Memory B cell (primary cell): ENCODE data around the gene SLX4IP.

Experiments
- ATAC-seq: fragments of 150-1000 bp; cut with Tn5 transposase; 2 replicates; pipeline ENCODE4 v1.10.0; 2021; ENCODE audit warnings: low read depth, mild to moderate bottlenecking, moderate library complexity
- DNase-seq, 2 donors: peaks; one replicate each; pipeline ENCODE4 v3.0.0; 2022; ENCODE audit warnings: low spot score in 2 of 2
- H3K27ac Mint-ChIP-seq: one replicate; pipeline ENCODE4 v1.8.0; 2022; ENCODE audit warnings: mild to moderate bottlenecking, moderate library complexity, mixed read lengths
- H3K27me3 Mint-ChIP-seq: one replicate; pipeline ENCODE4 v1.8.0; 2022; ENCODE audit warnings: mixed read lengths
- H3K36me3 Mint-ChIP-seq: one replicate; pipeline ENCODE4 v1.8.0; 2022; ENCODE audit warnings: mild to moderate bottlenecking, mixed read lengths
- H3K4me1 Mint-ChIP-seq: one replicate; pipeline ENCODE4 v1.8.0; 2022; ENCODE audit warnings: mixed read lengths
- H3K4me3 Mint-ChIP-seq: one replicate; pipeline ENCODE4 v1.8.0; 2022; ENCODE audit warnings: mild to moderate bottlenecking, moderate library complexity, mixed read lengths
- H3K9me3 Mint-ChIP-seq: one replicate; pipeline ENCODE4 v1.8.0; 2022; ENCODE audit warnings: mixed read lengths

Gene SLX4IP

GRCh38 chr20:10555393-10555792, 120.3 kb downstream of the SLX4IP start:
- Mint-ChIP-seq H3K36me3 (peaks cover 14% of the 10 kb centered on the region), H3K9me3 (no peaks in the 10 kb centered on the region), H3K4me1 (peaks cover 19% of the 10 kb centered on the region), H3K27ac (no peak overlapping the region), H3K4me3 (no peak overlapping the region), H3K27me3 (no peaks in the 10 kb centered on the region)
- no peak for DNase-seq
- no peak for ATAC-seq

DNA sequence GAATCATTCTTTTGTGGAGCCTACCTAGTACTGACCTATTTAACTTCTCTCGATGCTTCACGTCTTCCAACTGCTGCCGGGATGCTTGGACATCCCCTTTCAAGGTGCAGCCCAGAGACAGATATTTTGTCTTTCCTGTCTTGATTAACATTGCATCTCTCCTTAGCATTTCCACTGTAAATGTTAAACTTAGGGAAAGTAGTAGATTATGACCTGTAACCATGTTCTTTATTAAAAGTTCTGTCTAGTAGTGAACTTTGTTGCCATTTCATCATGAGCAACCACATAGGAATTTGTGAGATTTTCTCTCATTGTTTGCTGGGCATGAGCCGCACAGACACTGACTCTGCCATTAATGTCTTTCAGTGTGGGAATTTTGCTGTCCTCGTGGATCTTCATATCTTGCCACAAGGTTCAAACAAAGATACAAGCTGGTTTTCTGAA, 120.8 kb downstream of the SLX4IP start:
- ATAC-seq: no peak
- no peaks in the 10 kb centered on the region for H3K27me3 Mint-ChIP-seq
- H3K4me3 Mint-ChIP-seq: no peak overlapping the region
- no peaks in the 10 kb centered on the region for H3K9me3 Mint-ChIP-seq
- no peak for DNase-seq
- peaks cover 14% of the 10 kb centered on the region for H3K36me3 Mint-ChIP-seq
- H3K4me1 Mint-ChIP-seq: peaks cover 15% of the 10 kb centered on the region
- H3K27ac Mint-ChIP-seq: no peak overlapping the region

- no peak overlapping the region for H3K4me3 Mint-ChIP-seq
- H3K36me3 Mint-ChIP-seq: peaks cover 18% of the 10 kb centered on the region
- DNase-seq (no peak), ATAC-seq (no peak)
- peaks cover 12% of the 10 kb centered on the region for H3K4me1 Mint-ChIP-seq
- H3K27ac Mint-ChIP-seq: no peak overlapping the region
- H3K27me3 Mint-ChIP-seq: no peaks in the 10 kb centered on the region
- peaks cover 2% of the 10 kb centered on the region for H3K9me3 Mint-ChIP-seq
Measured at GRCh38 chr20:10556519-10557083, 121.5 kb downstream of the SLX4IP start.

- H3K36me3 Mint-ChIP-seq: peaks cover 22% of the 10 kb centered on the region
- no peak overlapping the region for H3K27ac Mint-ChIP-seq
- no peak for ATAC-seq
Measured at GRCh38 chr20:10557685-10558084, 122.6 kb downstream of the SLX4IP start.

DNA sequence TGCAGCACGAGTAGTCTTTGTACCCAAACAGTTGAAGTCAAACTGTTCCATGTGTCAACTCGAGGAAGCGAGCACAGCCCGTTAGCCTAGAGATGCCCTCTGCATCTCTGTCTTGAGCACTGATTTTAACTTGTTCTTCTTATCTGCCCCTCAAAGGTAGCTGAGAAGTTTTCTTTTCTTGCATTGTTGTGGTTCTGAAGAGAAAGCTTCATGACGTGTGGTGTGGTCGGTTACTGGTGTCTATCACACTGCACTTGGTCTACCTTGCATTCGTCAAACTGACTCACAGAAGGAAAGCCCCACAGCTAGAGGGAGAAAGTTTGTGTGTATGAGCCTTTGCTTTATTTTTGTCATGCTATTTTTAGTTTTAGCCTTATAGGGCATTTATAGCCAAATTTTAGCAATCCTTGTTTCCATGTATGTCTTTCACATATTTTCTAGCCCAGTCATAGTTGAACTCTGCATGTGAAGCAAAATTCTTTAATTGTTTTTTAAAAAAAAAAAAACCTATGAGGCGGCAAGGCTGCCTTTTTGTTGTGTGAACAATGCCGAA, 123.6 kb downstream of the SLX4IP start:
- no peak for DNase-seq
- H3K36me3 Mint-ChIP-seq: peaks cover 32% of the 10 kb centered on the region

More at GRCh38 chr20:10557685-10558084, 122.6 kb downstream of the SLX4IP start:
- peaks cover 9% of the 10 kb centered on the region for H3K4me1 Mint-ChIP-seq
- peaks cover 5% of the 10 kb centered on the region for H3K9me3 Mint-ChIP-seq
- H3K4me3 Mint-ChIP-seq: no peak overlapping the region
- H3K27me3 Mint-ChIP-seq: no peaks in the 10 kb centered on the region
- DNase-seq: no peak

GRCh38 chr20:10559266-10559665, 124.2 kb downstream of the SLX4IP start:
- peaks cover 6% of the 10 kb centered on the region for H3K9me3 Mint-ChIP-seq

More for the DNA sequence above, 123.6 kb downstream of the SLX4IP start:
- no peak overlapping the region for H3K27ac Mint-ChIP-seq
- peaks cover 9% of the 10 kb centered on the region for H3K4me1 Mint-ChIP-seq
- peaks cover 6% of the 10 kb centered on the region for H3K9me3 Mint-ChIP-seq
- H3K4me3 Mint-ChIP-seq: no peak overlapping the region
- ATAC-seq: no peak
- no peaks in the 10 kb centered on the region for H3K27me3 Mint-ChIP-seq

DNA sequence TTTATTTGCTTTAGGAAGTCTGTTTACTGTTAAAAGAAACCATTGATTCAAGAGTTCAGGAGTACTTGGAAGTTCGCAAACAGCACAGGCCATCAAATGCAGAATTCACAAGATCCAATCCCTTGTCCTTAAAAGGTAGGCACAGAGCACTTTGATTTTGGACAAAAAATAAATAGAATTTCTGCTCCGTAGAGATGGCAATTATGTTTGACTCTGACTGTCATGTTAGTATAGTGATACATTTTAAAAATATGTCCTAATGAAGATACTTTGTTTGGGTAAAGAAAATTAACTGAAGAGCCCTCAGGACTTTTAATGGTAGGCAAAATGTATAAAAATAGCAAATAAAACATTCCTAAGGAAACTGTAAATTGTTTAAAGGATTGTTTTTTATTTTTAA, 125.6 kb downstream of the SLX4IP start:
- no peak overlapping the region for H3K4me3 Mint-ChIP-seq
- H3K27ac Mint-ChIP-seq: no peak overlapping the region
- no peak for DNase-seq
- no peak for ATAC-seq
- peaks cover 37% of the 10 kb centered on the region for H3K36me3 Mint-ChIP-seq
- peaks cover 2% of the 10 kb centered on the region for H3K4me1 Mint-ChIP-seq
- H3K9me3 Mint-ChIP-seq: peaks cover 6% of the 10 kb centered on the region
- no peaks in the 10 kb centered on the region for H3K27me3 Mint-ChIP-seq

More at GRCh38 chr20:10559266-10559665, 124.2 kb downstream of the SLX4IP start:
- H3K27me3 Mint-ChIP-seq: no peaks in the 10 kb centered on the region
- no peak overlapping the region for H3K27ac Mint-ChIP-seq
- H3K4me3 Mint-ChIP-seq: no peak overlapping the region
- ATAC-seq (no peak), DNase-seq (no peak)
- H3K36me3 Mint-ChIP-seq: peaks cover 35% of the 10 kb centered on the region
- H3K4me1 Mint-ChIP-seq: peaks cover 6% of the 10 kb centered on the region

GRCh38 chr20:10561302-10561701, 126.2 kb downstream of the SLX4IP start:
- H3K4me1 Mint-ChIP-seq: no peaks in the 10 kb centered on the region
- ATAC-seq (no peak), DNase-seq (no peak)
- H3K4me3 Mint-ChIP-seq: no peak overlapping the region
- H3K27me3 Mint-ChIP-seq: no peaks in the 10 kb centered on the region
- H3K27ac Mint-ChIP-seq: no peak overlapping the region
- peaks cover 39% of the 10 kb centered on the region for H3K36me3 Mint-ChIP-seq
- peaks cover 6% of the 10 kb centered on the region for H3K9me3 Mint-ChIP-seq

- no peaks in the 10 kb centered on the region for H3K27me3 Mint-ChIP-seq
- H3K36me3 Mint-ChIP-seq: peaks cover 47% of the 10 kb centered on the region
- H3K4me3 Mint-ChIP-seq: no peak overlapping the region
- no peak for ATAC-seq
- DNase-seq: no peak
- H3K27ac Mint-ChIP-seq: no peak overlapping the region
- H3K4me1 Mint-ChIP-seq: no peaks in the 10 kb centered on the region
- peaks cover 6% of the 10 kb centered on the region for H3K9me3 Mint-ChIP-seq
Measured at GRCh38 chr20:10562899-10563298, 127.8 kb downstream of the SLX4IP start.

GRCh38 chr20:10563935-10564492, 128.9 kb downstream of the SLX4IP start:
- Mint-ChIP-seq H3K4me3 (no peak overlapping the region), H3K4me1 (no peaks in the 10 kb centered on the region), H3K27me3 (no peaks in the 10 kb centered on the region), H3K9me3 (peaks cover 6% of the 10 kb centered on the region), H3K27ac (no peak overlapping the region), H3K36me3 (peaks cover 47% of the 10 kb centered on the region)
- DNase-seq (no peak), ATAC-seq (no peak)

DNA sequence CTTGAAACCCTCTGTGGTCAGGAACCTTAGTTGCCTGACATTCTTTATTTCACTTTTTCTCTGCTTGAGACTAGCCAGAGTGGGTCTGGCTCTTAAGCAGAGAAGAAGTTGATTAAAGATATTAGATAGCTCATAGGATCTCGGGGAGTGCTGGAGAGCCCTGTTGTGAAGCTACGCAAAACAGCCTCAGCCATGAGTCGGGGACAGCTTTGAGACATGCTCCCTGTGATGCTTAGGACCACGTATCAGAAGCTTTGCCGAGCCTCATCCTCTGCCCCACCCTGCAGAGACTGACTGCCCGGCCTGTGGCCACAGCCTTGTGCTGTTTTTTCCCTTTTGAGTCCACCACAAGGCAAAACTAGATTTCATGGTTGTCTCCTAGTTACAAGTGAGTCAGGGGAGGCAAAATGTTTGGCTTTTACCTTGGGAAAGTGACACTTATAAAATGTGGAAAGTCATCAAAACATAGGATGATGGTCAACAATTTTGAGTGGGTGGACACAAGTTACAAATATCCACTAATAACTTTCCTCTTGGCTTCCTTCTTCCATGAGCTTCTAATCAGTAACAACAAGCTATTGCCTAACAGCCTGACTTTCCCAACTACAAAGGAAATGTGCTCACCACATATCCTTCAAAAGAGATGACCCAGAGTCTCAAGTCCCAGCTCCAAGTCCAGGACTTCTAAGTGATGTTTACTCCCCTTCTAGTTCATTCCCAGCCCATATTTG, 130.3 kb downstream of the SLX4IP start:
- Mint-ChIP-seq H3K4me1 (no peaks in the 10 kb centered on the region), H3K36me3 (peaks cover 49% of the 10 kb centered on the region), H3K9me3 (peaks cover 6% of the 10 kb centered on the region), H3K27me3 (no peaks in the 10 kb centered on the region), H3K4me3 (no peak overlapping the region), H3K27ac (no peak overlapping the region)
- ATAC-seq (no peak), DNase-seq (no peak)

DNA sequence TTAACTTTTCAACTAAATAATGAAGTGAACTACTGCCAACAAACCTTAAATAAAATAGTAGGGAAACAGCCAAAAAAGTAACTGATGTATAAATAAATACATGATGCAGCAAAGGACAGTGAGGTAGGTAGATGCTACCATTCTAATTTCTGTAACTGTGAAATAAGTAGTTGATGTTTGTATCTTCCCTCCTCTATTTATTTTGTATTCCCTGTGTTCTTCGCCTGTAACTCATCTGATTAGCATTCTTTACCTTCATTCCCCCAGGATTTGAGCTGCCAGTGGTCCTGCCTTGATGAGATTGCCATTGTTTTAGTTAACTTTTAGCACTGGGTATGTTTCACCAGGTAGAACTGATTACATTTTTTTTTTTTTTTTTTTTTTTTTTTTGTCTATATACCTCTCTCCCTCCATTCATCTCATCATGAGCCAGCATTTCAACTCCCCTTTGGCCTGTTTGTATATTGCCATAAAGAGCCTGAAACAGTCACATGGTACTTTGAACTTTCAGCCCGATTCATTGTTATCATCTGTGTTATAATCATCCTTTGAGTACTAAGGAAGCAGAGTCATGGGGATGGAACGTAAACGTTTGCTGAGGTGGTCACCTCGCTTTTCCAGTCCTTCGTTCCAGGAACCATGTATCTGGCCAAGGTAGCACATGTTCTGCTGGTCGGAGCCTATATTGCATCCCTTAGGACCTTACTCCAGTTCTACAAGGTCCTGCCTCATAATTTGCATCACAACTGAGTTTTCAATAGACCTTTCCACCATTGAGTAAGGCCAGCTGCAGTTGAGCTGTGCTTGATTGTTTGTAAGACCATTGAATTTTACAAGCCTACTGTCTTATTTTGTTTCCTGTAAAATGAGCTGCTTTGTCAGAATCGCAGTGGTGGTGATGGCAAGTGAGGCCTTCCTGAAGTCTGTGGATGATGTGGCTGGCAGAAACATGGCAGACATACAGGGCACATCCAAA, 131.1 kb downstream of the SLX4IP start:
- ATAC-seq (no peak), DNase-seq (no peak)
- peaks cover 6% of the 10 kb centered on the region for H3K9me3 Mint-ChIP-seq
- peaks cover 48% of the 10 kb centered on the region for H3K36me3 Mint-ChIP-seq
- no peak overlapping the region for H3K27ac Mint-ChIP-seq
- H3K27me3 Mint-ChIP-seq: no peaks in the 10 kb centered on the region
- H3K4me1 Mint-ChIP-seq: no peaks in the 10 kb centered on the region
- H3K4me3 Mint-ChIP-seq: no peak overlapping the region

DNA sequence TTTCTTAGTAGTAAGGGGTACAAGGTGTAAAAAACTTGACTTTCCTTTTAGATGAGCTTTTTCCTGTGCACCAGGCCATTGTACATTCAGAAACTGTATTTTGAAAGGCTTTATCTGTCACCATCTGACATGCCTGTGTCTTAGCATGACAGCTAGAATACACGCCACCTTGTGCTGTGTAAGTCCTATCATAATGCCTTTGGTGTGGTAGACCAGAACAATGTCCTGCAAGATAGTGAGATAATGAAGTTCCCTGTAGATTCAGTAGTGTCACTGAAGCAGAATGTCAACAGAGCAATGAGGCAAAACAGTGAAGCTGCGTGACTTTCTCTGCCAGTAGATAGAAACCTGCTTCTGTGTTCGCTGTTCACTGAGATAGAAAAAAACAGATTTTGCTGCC, 132.9 kb downstream of the SLX4IP start:
- no peaks in the 10 kb centered on the region for H3K27me3 Mint-ChIP-seq
- peaks cover 45% of the 10 kb centered on the region for H3K36me3 Mint-ChIP-seq
- H3K4me3 Mint-ChIP-seq: no peak overlapping the region
- no peak for DNase-seq
- ATAC-seq: no peak
- H3K4me1 Mint-ChIP-seq: peaks cover 3% of the 10 kb centered on the region
- H3K27ac Mint-ChIP-seq: peak overlapping the region; percentile 38
- H3K9me3 Mint-ChIP-seq: no peaks in the 10 kb centered on the region
